ENCODE results near the gene CCR7. TPM values are rescaled to one million over a fixed set of nuclear protein-coding genes. Genes with fewer than 3 reads are reported as not detected.

Gene CCR7
- total and polyA plus RNA-seq, 2 of the 4 experiments (the other 2 are of a cell fraction), result 0.14 to 0.36 TPM

- ChIA-PET POLR2A (ENCODE audit: unreplicated experiment) (no interaction called here), CTCF (no interaction called here)
- Histone ChIP-seq H3K79me1 (ENCODE audit: low read depth in 1 of 2, low read length in 2 of 2) (no peaks in the 10 kb centered on the region), H4K91ac (ENCODE audit: insufficient read depth, low read depth, low read length) (no peak overlapping the region), H3K4me2 (ENCODE audit: low read depth, low read length) (no peak overlapping the region), H3K9me3 (ENCODE audit: control insufficient read depth, insufficient read depth, low read length) (peaks cover 2% of the 10 kb centered on the region; the same call in 1 of the 2 replicates), H4K5ac (ENCODE audit: low read depth, low read length) (no peak overlapping the region), H2BK20ac (ENCODE audit: low read depth, low read length) (no peak overlapping the region), H2AK9ac (replicated peaks; ENCODE audit: low read depth, low read length, poor library complexity) (no peak overlapping the region), H3K14ac (replicated peaks; ENCODE audit: low read depth, low read length) (no peak overlapping the region), H3K4me1 (ENCODE audit: control insufficient read depth, insufficient read depth, low read length) (no peaks in the 10 kb centered on the region), H3K4ac (ENCODE audit: low read depth, low read length) (no peak overlapping the region), H2BK120ac (ENCODE audit: low read depth, low read length) (no peak overlapping the region), H2BK5ac (ENCODE audit: low read depth, low read length, poor library complexity, severe bottlenecking) (no peak overlapping the region), H2AFZ (replicated peaks; ENCODE audit: low read length, poor library complexity) (no peak overlapping the region), H4K20me1 (ENCODE audit: insufficient read depth, low read length) (no peaks in the 10 kb centered on the region), H3K18ac (ENCODE audit: low read depth, low read length) (no peak overlapping the region), H3K23ac (ENCODE audit: low read depth, low read length) (no peak overlapping the region), H3K27ac (ENCODE audit: insufficient read depth, low read length) (no peak overlapping the region), H3K9me1 (ENCODE audit: insufficient read depth, low read length) (no peaks in the 10 kb centered on the region), H2AK5ac (ENCODE audit: low read depth, low read length) (no peak overlapping the region), H2BK15ac (ENCODE audit: low read depth, low read length) (no peak overlapping the region), H3K56ac (ENCODE audit: extremely low read depth, insufficient read depth, low read length) (no peak overlapping the region), H3K4me3 (ENCODE audit: insufficient read depth, low read depth, low read length) (no peak overlapping the region), H3K9ac (ENCODE audit: low read depth, low read length) (no peak overlapping the region), H4K8ac (ENCODE audit: low read depth in 2 of 2, low read length in 2 of 2) (no peak overlapping the region), H3K36me3 (ENCODE audit: control insufficient read depth, insufficient read depth, low read length) (no peaks in the 10 kb centered on the region), H3K27me3 (ENCODE audit: control insufficient read depth, insufficient read depth, low read length) (peaks cover 34% of the 10 kb centered on the region)
- intact Hi-C loops (cut with micrococcal nuclease), result no loop called here
- in situ Hi-C loops (cut with MboI; ENCODE audit: low sequenced_read_pairs), result no loop called here
- 60% methylated on average over 2 of the region's 5 CpGs; no CpG with 5 or more reads in 1 of the 2 experiments for WGBS, 2 experiments (ENCODE audit: extremely low coverage in 2 of 2, insufficient read length in 1 of 2)
- TF ChIP-seq CEBPB (IDR thresholded peaks at IDR 0.05; ENCODE audit: low read depth, low read length) (no peak), MXI1 (IDR thresholded peaks at IDR 0.05; ENCODE audit: borderline replicate concordance, low read depth, low read length) (no peak), BHLHE40 (IDR thresholded peaks at IDR 0.05; ENCODE audit: low read depth, low read length) (no peak)
- ATAC-seq (ENCODE audit: low read depth), result no peak
- BruUV-seq (replicated peaks), result no TSS peak
- no peak for DNase-seq
- dilution Hi-C loops (cut with HindIII; ENCODE audit: low sequenced_read_pairs, unreplicated experiment), result no loop called here
These were observed 12.4 kb upstream of the CCR7 start for GRCh38 chr17:40577611-40578065.

All from IMR-90 (cell line).